ENCODE measurements around the gene ARHGEF28.
A peak's percentile ranks its signal among the peaks of the same experiment; 100 is the strongest.

Gene ARHGEF28

GRCh38 chr5:73825199-73825598 is 199.2 kb downstream of the ARHGEF28 start:
- DNase-seq = no peak

DNA sequence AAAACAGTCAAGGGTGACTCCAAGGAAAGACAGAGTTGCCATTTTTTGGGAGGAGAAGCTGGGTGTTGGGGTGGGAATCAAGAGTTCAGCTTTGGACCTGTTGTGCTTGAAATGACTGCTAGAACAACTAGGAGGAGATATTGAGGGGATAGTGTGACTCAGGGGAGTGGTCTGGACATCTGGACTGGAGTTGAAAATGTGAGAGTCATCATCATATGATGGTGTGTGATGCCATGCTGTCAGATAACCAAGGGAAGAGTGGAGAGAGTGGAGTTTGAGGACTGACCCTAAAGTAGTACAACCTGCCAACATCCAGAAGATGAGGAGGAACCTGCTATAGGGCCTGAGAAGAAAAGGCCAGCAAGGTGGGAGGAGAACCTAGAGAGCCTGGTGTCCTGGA is 199.7 kb downstream of the ARHGEF28 start:
- DNase-seq = no peak

- no peak for DNase-seq
Observed at GRCh38 chr5:73826301-73827105, 200.5 kb downstream of the ARHGEF28 start.

GRCh38 chr5:73827106-73827450 is 201.1 kb downstream of the ARHGEF28 start:
- DNase-seq = no peak

GRCh38 chr5:73828465-73828864 is 202.5 kb downstream of the ARHGEF28 start:
- DNase-seq = no peak

- DNase-seq = no peak
Observed at GRCh38 chr5:73830646-73831045, 204.7 kb downstream of the ARHGEF28 start.

- no peak for DNase-seq
Observed at GRCh38 chr5:73831066-73831465, 205.1 kb downstream of the ARHGEF28 start.

- no peak for DNase-seq
Observed at GRCh38 chr5:73834693-73835092, 208.7 kb downstream of the ARHGEF28 start.

GRCh38 chr5:73835726-73836125 is 209.7 kb downstream of the ARHGEF28 start:
- no peak for DNase-seq

DNA sequence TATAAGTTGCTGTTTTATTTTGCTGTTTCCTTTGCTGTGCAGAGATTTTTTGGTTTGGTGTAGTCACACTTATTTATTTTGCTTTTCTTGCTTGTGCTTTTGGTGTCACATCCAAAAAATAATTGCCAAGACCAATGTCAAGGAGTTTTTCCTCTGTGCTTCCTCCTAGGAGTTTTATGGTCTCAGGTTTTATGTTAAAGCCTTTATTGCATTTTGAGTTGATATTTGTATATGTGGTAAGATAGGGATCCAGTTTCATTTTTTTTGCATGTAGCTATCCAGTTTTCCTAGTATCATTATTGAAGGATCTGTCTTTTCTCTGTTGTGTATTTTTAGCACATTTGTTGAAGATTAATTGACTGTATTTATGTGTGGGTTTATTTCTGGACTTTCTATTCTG is 210.6 kb downstream of the ARHGEF28 start:
- DNase-seq = no peak

- no peak for DNase-seq
Observed at GRCh38 chr5:73838901-73839300, 212.9 kb downstream of the ARHGEF28 start.

DNA sequence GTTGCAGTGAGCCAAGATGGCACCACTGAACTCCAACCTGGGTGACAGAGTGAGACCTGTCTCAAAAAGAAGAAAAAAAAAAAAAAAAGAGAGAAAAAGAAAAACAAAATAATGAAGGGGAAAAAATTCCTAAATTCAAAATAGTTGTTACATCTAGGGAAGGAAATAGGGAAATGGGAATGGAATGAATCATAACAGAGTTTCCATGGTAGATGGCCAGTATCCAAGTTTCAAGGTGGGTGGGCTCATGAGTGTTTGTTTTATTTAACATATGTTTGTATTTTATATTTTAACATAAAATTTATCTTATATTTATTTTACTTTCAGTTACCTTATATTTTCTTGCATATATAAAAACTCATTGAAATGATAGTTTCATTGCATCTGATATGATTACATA is 215.6 kb downstream of the ARHGEF28 start:
- no peak for DNase-seq

GRCh38 chr5:73844165-73844564 is 218.2 kb downstream of the ARHGEF28 start:
- no peak for DNase-seq

DNA sequence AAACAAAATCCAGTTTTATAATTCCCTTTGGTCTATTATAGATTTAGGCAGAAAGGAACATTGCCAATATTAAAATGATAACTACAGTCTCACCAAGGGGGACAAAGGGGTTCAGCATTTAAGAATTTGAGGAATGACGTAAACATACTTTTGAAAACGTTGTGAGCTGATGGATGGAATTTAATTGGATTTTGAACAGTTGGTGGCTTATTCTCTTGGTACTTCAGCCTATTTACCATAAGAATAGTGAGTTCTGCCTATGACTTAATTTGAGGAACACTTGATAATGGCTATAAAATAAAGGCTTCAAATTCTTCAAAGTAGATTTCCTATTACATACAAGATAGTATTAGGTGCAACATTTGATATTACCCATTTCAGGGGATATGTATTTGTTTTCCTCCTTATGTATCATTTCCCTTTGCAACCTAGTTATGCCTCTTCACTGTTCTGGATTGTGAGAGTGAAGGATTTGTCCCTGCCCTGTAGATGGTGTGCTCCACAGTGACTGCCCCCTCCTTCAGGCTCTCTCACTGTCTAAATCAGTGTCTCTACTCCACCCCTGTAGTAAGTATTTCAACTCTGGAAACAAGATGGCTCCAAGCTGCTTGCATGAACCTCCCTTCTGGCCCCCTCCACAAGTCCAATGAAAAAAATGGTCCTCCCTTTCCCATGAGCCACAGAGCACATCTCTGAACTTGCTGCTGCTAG is 225.6 kb downstream of the ARHGEF28 start:
- no peak for DNase-seq

- DNase-seq = peak; percentile 22 to 44
Observed at GRCh38 chr5:73853091-73853490, 227.1 kb downstream of the ARHGEF28 start.

- no peak for DNase-seq
Observed at GRCh38 chr5:73856997-73857396, 231.0 kb downstream of the ARHGEF28 start.

- no peak for DNase-seq
Observed at GRCh38 chr5:73857446-73857845, 231.4 kb downstream of the ARHGEF28 start.

DNA sequence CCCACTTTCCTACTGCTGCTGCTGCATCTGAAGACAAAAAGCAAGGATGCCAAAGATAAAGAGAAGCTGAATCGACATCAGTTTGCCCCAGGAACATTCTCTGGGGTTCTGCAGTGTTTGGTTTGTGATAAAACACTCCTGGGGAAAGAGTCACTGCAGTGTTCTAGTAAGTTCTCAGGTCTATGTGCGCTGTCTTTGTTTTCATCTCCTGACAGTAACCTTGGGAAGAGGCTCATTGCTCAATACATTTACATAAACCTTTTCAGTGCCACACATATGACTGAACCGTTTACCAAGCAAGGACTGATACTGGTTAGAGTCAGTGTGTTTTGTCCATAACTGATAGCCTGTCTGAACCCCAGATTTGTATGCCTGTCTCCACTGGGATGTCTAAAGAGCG is 232.1 kb downstream of the ARHGEF28 start:
- no peak for DNase-seq

DNA sequence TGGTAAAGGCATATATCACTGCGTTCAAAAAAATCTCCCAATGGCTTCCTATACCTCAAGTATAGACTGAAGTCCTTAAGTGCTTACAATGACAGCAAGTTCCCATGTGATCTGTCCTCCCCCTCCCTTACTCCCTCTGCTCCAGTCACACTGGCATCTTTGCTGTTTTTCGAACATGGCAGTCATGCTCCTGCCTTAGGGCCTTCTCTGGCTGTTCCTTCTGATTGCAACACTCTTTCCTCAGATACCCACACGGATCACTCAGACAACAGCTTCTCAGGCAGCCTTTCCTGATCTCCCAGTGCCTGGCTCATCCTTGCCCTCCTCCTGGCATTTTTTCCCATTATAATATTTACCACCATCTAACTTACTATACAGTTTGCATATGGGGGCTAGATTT is 232.8 kb downstream of the ARHGEF28 start:
- no peak for DNase-seq

DNA sequence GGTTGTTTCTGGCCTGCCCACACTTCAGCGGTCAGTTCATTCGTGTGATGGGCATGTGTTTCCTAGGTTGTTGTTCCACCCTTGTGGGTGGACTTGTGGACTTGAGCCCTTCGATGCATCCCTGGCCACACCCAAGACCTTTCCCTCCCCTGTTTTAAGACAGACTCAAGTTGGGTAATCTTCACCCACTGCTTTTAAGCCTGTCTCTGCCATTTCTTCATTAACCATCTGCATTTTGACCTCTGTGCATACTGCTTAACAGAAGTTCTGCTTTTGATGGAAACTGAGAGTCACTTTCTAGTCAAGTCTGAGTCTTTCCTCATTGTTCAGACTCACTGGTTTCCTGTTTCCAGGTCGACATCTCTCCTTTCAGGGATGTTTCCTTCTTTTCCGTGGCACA is 233.7 kb downstream of the ARHGEF28 start:
- no peak for DNase-seq

DNA sequence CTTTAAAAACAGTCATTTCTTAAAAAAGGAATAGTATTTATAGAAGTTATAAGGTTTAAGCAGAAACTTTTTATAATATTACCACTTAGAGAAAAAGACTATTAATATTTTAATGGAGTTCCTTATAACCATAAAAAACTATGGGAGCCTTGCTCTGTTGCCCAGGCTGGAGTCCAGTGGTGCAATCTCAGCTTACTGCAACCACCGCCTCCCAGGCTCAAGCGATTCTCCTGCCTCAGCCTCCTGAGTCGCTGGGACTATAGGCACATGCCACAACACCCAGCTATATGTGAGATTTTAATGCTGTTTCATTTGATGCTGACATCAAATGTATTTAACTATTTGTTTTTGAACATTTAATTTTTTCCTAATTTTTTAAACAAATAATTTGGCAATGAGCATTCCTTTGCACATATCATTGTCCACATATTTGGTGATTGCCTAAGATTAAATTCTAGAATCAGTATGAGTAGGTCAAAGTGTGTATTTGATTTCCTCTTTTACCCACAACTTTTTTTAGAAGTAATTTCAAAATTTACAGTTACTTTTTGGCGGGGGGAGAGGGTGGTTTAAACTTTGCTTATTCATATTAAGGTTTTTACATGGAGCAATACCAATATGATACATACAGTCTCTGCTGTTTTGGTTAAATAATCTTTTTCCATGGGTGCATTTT is 235.5 kb downstream of the ARHGEF28 start:
- no peak for DNase-seq

DNA sequence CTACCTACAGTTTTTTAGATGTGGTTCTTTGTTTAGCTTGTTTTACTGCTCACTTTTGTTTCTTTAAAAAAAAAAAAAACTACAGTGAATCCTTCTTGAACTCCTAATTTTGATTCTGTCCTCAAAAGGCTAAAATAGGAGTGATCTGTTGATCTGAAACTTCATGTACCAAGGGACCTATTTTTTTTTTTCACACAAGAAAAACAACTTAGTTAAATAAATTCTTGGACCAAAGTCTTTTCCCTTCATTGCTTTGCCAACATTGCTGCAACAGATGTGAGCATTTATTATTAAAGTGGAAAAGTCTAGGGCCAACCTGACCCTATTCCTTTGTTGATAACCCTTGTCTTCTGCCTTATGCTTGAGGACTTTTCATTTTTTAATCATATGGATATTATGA is 236.8 kb downstream of the ARHGEF28 start:
- no peak for DNase-seq

DNA sequence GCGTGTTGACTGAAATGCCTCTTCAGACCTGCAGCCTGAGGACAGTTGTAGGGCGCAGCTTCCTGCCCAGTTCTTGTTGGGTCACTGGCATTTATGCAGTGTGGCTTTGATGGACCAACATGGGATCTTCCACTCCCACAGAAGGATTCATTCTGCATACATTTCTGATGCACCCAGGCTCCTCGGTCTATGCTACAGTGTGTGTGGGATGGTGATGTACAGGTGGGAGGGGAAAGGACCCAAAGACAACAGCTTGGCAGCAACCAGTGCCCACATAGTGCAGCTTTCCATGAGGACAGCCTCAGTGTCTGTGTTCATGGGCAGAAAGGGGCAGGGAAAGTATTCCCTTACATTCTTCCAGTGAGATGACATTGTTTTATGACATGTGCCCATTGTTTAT is 237.9 kb downstream of the ARHGEF28 start:
- no peak for DNase-seq

GRCh38 chr5:73865315-73865714 is 239.3 kb downstream of the ARHGEF28 start:
- no peak for DNase-seq

All from NCI-H526 (cell line).